Loucy (cell line): ENCODE results near the gene FOXR1.

ENCODE experiments used
- EZH2phosphoT487 ChIP-seq: fragments of 200-600 bp; IDR thresholded peaks from 2 replicates; pipeline ENCODE4 v1.6.1; 2018; ENCODE audit warnings: antibody characterized with exemption, mild to moderate bottlenecking, moderate library complexity, borderline replicate concordance
- TF ChIP-seq, protein P1 (sequence below): fragments of 200-600 bp; sonication (generic); conservative IDR thresholded peaks from 2 replicates; pipeline ENCODE4 v1.5.1; 2014; ENCODE audit warnings: mild to moderate bottlenecking, antibody characterized with exemption, low read length

DNA sequence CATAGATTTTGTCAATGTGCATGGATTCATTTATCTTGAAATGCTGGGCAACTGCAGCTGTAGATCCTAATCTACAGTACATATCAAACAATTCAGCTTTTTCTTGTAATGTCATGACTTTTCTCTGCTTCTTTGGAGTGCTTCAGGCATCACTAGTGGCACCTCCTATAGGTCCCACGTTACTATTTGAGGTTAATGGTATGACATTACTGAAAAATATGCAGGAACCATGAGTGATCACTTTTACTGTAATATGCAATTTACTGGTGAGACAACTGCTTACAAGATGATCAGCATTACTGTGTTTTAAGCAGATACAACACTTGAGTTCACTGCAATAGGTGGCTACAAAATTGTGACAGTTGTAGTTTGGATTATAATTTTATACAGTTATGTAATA lies 29.3 kb downstream of the FOXR1 start:
- TF ChIP-seq, protein P1, sequence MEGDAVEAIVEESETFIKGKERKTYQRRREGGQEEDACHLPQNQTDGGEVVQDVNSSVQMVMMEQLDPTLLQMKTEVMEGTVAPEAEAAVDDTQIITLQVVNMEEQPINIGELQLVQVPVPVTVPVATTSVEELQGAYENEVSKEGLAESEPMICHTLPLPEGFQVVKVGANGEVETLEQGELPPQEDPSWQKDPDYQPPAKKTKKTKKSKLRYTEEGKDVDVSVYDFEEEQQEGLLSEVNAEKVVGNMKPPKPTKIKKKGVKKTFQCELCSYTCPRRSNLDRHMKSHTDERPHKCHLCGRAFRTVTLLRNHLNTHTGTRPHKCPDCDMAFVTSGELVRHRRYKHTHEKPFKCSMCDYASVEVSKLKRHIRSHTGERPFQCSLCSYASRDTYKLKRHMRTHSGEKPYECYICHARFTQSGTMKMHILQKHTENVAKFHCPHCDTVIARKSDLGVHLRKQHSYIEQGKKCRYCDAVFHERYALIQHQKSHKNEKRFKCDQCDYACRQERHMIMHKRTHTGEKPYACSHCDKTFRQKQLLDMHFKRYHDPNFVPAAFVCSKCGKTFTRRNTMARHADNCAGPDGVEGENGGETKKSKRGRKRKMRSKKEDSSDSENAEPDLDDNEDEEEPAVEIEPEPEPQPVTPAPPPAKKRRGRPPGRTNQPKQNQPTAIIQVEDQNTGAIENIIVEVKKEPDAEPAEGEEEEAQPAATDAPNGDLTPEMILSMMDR: no peak
- no peak for TF ChIP-seq EZH2phosphoT487
